Mesodermal cell (in vitro differentiated cells): ENCODE data around the gene CHST1.

Experiments
- H3K27ac ChIP-seq: 2 replicates; pipeline ENCODE4 v1.7.0; 2013; ENCODE audit warnings: mild to moderate bottlenecking, low read depth, low read length, moderate library complexity; ENCODE audit not compliant: severe bottlenecking
- H3K36me3 ChIP-seq: 2 replicates; pipeline ENCODE4 v1.7.1; 2013; ENCODE audit warnings: mild to moderate bottlenecking, low read length, moderate library complexity; ENCODE audit not compliant: control insufficient read depth, insufficient read depth
- H3K4me1 ChIP-seq: one replicate; pipeline ENCODE4 v1.7.1; 2013; ENCODE audit warnings: mild to moderate bottlenecking, low read length; ENCODE audit not compliant: insufficient read depth, control insufficient read depth, poor library complexity, severe bottlenecking
- H3K4me3 ChIP-seq: 2 replicates; pipeline ENCODE4 v1.7.0; 2013; ENCODE audit warnings: low read length, control low read depth, mild to moderate bottlenecking; ENCODE audit not compliant: insufficient read depth, poor library complexity, severe bottlenecking; ENCODE audit errors: extremely low read depth
- H3K9me3 ChIP-seq: 2 replicates; pipeline ENCODE4 v1.7.1; 2013; ENCODE audit warnings: mild to moderate bottlenecking, low read length, moderate library complexity; ENCODE audit not compliant: control insufficient read depth
- WGBS, 2 experiments: methylation state at CpG; one replicate each; pipeline ENCODE4 v1.1.5; 2013; ENCODE audit warnings: missing lambda C conversion rate in 2 of 2; ENCODE audit not compliant: insufficient coverage in 2 of 2; 5-methylcytosine and 5-hydroxymethylcytosine counted together

CHST1 gene

DNA sequence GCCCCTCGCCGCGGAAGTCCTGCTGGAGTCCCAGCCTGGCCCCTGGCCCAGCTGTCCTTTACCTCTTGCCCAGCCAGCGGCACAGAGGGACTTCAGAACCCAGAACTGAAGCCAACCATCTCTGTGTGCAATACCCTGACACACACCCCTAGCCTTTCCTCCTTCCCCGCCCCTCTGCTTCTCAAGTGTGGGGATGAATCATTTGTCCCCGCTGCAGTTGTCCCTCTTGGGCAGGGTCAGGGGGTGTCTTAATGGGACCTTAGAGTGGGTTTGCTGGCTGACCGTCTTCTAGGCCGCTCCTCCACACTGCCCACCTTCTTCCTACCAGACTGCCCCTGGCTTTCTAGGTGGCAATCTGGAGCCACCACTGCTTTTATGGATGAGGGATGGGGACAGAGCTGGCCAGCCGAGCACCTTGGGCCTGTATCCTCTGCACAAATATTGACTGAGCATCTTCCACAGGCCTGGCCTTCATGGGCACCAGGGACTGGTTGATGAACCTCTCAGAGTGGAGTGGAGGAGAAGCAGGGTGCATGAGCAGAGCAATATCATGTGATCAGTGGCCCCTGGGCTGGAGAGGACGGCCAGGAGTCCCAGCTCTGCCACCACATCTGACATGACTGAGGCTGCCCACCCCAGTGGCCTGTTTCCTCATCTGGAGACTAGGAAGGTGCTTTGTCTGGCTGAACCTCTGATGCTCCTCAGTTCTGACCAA is 668 bp upstream of the CHST1 start:
- Histone ChIP-seq H3K4me3 (peak overlapping the region; percentile 58), H3K27ac (no peak overlapping the region), H3K36me3 (no peaks in the 10 kb centered on the region), H3K9me3 (no peaks in the 10 kb centered on the region), H3K4me1 (peaks cover 34% of the 10 kb centered on the region)
- WGBS, 2 experiments = 38 to 39% methylated on average over 5 to 8 of the region's 10 CpGs

DNA sequence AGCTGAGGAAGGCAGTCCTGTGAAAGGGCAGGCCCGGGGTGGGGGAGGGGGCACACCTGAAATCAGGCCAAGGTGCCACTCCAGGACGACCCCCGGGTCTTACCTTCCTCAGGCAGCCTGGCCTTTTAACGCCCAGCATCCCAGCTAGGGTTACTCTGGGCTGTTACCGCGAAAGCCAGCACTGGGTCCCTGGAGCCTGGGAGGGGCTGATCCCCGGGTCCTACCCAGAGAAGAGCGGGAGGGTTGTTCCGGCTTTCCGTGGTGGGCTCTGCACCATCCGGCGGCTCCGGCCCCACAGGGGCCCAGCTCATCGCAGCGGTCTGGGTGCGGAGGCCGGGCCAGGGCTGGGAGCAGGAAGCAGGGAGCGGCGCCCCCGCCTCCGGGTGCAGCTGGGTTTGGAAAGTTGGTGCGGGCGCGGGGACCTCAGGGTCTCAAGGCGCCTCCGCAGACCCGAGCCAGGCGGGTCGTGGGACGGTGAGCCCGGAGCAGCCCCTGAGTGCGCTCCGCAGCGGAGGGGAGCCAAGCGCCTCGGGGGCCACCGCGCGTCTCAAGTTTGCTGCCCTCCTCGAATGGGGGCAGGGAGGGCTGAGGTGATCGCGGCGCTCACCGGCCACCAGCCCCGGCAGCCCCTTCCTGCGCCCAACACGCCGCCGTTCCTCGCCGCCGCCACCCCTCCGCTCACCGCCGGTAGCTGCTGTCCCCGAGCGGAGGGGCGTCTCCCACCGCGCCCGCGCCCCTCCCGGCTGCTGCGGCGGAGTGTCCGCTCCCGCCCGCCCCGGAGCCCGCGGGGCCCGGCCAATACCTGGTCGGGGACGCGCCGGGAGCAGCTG is 831 bp downstream of the CHST1 start:
- peak overlapping the region; percentile 58 for H3K4me3 ChIP-seq
- no peak overlapping the region for H3K27ac ChIP-seq
- 0% methylated on average over 43 to 62 of the region's 76 CpGs for WGBS, 2 experiments
- no peaks in the 10 kb centered on the region for H3K9me3 ChIP-seq
- peaks cover 49% of the 10 kb centered on the region for H3K4me1 ChIP-seq
- H3K36me3 ChIP-seq = no peaks in the 10 kb centered on the region

DNA sequence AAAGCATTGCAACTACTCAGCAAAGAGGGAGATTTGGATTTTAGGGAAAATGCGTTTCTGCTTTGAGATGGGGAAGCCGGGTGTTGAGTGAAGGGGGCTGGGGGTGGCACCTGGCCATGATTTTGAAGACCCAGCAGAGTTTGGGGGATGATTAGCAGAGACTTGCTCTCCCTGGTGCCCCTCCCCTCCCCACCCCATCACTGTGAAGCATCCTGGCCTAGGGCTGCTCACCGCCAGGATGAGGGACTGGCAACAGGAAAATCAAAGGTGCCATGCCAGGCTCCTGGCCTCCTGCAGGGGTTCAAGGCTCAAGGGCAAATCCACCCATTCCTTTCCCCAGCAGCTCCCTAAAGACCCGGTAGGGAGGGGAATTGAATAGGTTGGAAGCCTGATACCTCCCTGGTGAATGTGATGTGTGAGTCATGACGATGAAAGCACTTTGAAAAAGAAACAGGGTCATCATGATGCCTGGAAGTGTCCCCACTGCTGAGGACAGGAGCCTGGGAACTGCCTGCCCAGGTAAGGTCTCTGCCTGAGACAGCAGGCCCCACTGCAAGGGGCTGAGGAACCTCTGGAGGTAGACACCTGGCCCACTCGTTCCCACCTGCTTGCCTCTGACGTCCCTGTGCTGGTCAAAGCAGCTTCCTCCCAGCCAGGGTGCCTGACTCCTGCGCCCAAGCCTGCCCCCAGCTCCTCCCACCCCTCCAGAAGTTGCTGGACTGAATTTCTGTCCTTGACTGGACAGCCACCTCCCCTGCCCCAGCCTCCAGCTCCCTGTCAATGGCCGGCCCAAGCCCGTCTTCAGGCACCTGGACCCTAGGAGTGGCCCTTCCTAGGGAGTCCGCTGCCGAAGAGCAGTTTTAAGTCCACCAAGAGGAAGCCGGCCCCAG is 1.7 kb downstream of the CHST1 start:
- no peaks in the 10 kb centered on the region for H3K9me3 ChIP-seq
- peak overlapping the region; percentile 60 for H3K27ac ChIP-seq
- no peaks in the 10 kb centered on the region for H3K36me3 ChIP-seq
- WGBS, 2 experiments = 20 to 28% methylated on average over 6 to 13 of the region's 13 CpGs
- H3K4me3 ChIP-seq = peak overlapping the region; percentile 58
- H3K4me1 ChIP-seq = peaks cover 58% of the 10 kb centered on the region

DNA sequence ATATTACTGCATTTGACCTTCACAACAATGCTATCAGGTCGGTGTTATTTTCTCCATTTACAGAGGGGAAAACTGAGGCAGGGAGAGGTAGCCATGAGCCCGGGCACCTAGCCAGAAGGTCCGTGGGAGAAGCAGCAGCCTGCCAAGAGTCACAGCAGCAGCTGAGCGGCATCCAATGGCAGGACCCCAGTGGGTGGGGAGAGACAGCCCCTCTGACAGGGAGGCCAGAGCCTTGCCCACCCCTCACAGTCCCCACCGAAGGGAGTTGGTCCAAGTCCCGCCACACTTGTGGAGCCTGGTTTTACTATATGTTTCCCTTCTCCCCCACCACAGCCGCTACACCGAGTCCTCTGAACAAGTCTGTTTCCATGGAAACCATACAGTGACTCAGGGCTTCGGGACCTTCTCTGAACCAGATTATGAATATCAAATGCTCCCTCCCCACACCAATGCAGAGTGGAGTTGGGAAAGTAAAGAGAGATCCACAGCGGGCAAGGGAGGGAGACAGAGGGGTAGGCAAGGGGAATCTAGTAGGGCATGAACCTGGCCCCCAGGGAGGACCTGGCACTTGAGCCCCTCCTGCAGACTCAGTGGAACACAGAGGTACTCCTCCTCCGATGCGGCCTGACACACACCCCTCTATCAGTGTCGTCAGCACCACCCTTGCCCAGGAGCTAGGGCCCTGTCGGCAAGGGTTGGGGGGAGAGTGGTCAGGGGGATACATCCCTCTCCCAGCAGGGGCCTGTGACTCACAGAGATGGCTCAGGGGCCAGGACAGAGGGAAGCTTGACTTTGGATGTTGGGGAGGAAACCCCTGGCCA is 2.5 kb downstream of the CHST1 start:
- H3K36me3 ChIP-seq = no peaks in the 10 kb centered on the region
- H3K9me3 ChIP-seq = no peaks in the 10 kb centered on the region
- H3K4me3 ChIP-seq = no peak overlapping the region
- H3K4me1 ChIP-seq = peaks cover 66% of the 10 kb centered on the region
- peak overlapping the region; percentile 60 for H3K27ac ChIP-seq
- WGBS, 2 experiments = 54 to 56% methylated on average over 5 to 9 of the region's 14 CpGs

DNA sequence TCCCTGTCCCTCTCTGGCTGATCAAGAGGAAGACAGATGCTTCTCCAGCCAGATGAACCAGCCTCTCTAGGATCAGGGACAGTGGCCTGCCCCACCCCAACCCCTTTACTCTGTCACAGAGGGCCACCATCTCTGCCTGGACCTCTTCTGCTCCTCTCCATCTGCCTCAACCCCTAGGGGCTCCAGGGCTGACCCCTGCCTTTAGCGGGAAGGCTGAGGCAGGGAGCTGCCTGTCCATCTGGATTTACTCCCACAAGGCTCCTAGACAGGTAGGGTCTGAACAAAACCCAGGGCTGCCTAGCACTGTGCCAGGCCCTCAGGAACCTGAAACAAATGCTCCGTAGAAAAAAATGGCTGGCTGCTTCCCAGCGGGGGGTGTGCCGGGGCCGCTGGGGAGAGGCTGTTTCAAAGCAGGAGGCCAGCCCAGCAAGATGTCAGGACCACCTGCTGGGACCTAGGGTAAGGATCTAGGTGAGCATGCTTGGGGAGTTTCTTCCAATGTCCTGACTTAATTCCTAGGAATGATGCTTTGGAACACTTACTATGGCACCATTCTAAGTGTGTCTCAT is 3.2 kb downstream of the CHST1 start:
- 61 to 65% methylated on average over 4 to 5 of the region's 5 CpGs for WGBS, 2 experiments
- Histone ChIP-seq H3K27ac (peak overlapping the region; percentile 60), H3K4me1 (peaks cover 71% of the 10 kb centered on the region), H3K36me3 (no peaks in the 10 kb centered on the region), H3K9me3 (no peaks in the 10 kb centered on the region), H3K4me3 (no peak overlapping the region)

DNA sequence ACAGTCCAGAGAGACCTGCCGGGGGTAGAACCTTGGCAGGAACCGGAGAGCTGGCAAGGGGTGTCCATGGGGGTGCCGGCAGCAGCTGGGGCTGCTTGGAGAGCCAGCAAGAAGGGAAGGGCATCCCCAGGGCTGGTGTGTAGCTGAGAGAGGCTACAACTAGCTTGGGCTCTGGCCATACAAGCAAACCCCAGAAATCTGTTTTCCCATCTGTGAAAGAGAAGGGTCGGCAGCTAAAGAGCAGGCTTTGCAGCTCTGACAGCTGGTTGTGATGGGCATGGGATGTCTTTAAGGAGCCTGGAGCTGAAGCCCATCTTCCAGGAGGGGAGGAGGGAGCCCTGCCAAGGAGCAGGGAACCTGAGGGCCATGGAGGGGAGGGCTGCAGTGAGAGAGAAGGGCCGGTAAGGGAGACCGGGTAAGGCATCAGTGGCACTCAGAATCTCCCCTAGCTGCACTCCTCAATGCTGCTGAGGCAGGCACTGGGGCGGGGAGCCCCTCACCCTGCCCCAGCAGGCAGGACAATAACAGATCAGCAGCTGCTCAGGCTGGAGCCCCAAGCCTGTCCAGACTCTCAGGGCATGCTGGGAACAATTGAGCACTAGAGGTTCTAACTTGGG is 3.9 kb downstream of the CHST1 start:
- no peaks in the 10 kb centered on the region for H3K9me3 ChIP-seq
- peaks cover 77% of the 10 kb centered on the region for H3K4me1 ChIP-seq
- peak overlapping the region; percentile 30 for H3K27ac ChIP-seq
- H3K36me3 ChIP-seq = no peaks in the 10 kb centered on the region
- 68 to 93% methylated on average over 3 to 7 of the region's 7 CpGs for WGBS, 2 experiments
- H3K4me3 ChIP-seq = no peak overlapping the region

DNA sequence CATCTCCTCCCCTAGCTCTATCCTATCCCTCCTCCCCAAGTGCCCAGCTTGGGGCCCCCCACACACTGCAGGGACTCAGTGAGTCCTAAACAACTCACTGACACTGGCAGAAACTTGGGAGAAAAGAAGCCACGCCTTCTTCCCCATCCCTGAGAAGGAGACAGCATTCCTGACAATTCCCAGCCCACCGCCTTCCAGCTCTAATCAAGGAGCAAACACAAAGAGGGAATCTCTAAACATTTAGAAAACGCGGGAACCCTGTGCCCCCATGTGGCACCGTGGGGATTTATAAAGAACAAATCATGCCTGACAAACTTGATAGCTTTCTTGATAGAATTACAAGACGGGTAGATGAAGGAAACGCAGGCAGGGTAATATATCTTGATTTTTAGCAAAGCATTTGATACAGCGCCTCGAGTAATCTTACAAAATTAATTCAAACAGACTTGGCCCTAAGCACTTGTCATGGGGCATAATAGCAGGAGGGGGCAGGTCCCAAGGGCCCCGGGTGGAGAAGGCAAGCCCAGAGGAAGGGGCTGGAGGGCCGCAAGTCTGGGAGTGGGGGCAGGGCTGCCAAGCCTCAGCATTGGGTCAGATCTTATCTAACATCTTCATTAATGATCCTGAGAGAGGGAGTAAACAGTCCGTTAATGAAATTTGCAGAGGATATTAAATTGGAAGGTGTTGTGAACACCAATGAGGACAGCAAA is 4.5 kb downstream of the CHST1 start:
- H3K36me3 ChIP-seq = no peaks in the 10 kb centered on the region
- H3K4me3 ChIP-seq = no peak overlapping the region
- H3K9me3 ChIP-seq = no peaks in the 10 kb centered on the region
- peak overlapping the region; percentile 30 for H3K27ac ChIP-seq
- WGBS, 2 experiments = 23 to 36% methylated on average over 5 to 8 of the region's 12 CpGs
- H3K4me1 ChIP-seq = peaks cover 77% of the 10 kb centered on the region

DNA sequence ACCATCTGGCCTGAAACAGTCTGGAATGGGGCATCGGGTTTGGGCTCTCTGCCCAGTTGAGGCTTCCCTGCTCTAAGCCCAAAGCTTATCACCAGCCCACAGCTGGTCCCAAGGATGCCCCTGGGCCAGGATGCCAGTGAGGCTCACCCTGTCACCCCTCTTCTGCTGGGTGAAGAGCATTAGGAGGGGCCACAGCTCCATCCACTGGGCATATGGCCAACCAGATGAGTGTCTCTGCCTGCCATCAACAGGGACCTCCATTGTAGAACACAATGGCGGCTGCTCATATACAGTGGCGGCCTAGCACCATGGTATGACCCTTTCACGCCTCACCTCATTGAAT is 5.6 kb downstream of the CHST1 start:
- Histone ChIP-seq H3K36me3 (no peaks in the 10 kb centered on the region), H3K4me1 (peaks cover 84% of the 10 kb centered on the region), H3K4me3 (no peak overlapping the region), H3K9me3 (no peaks in the 10 kb centered on the region), H3K27ac (no peak overlapping the region)
- 100% methylated on average over 1 to 3 of the region's 4 CpGs for WGBS, 2 experiments

DNA sequence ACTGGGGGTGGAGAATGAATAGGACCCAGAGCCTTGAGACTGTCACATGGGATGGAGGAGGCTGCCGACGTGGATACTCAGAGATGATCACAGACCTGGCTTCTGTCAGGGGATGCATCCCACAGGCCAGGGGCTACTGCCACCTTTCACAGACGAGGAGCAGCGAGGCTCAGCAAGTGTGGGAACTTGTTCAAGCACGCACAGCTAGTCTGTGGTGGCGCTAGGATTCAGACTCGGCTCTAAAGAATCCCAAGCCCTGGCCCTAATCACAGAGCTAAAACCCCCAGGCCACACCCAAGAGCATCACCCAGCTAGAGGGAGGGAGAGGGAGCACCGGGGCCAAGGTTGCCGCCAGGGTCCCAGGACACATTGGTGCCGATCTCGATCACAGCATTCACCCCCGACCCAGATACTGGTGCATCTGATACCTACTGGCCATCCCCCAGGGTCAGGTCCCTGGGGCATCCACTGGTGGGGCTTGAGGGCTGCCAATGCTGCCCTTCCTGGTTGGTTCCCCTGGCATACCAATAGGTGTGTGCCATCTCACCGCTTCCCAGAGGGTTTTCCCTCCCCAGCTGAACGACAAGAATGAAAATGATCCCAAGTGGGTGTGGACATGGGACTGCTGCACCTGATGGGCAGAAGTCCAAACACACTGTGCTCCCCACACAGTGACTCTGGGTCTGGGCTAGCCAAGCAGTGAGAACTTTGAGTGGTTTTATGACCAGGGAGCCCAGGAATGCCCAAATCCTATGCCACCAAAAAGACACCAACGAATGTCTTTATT is 6.2 kb downstream of the CHST1 start:
- no peaks in the 10 kb centered on the region for H3K36me3 ChIP-seq
- WGBS, 2 experiments = 68 to 79% methylated on average over 10 to 11 of the region's 15 CpGs
- no peaks in the 10 kb centered on the region for H3K9me3 ChIP-seq
- H3K27ac ChIP-seq = peak overlapping the region; percentile 77
- no peak overlapping the region for H3K4me3 ChIP-seq
- H3K4me1 ChIP-seq = peaks cover 85% of the 10 kb centered on the region
